ENCODE measurements around the gene UIMC1.

The UIMC1 gene

DNA sequence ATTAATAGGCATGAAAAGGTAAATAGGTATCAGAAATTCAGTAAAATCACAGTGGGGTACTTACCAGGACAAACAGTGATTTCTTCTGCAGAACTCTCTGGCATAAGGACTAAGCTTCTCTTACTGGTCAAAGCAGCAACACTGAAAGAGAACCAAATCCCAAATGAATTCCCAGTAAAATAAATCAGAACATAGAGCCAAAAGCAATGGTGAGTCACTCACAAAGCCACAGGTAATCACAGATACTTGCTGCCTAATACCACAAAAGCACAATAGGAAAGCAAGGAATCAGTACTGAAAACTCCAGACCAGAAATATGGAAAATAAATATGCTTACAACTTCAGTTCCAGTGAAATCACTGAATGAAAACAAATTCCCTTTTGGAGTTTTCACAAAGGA lies 50.7 kb downstream of the UIMC1 start:
- DNase-seq (ENCODE audit: low read depth in 1 of 2, low spot score in 1 of 2), result no peak

DNA sequence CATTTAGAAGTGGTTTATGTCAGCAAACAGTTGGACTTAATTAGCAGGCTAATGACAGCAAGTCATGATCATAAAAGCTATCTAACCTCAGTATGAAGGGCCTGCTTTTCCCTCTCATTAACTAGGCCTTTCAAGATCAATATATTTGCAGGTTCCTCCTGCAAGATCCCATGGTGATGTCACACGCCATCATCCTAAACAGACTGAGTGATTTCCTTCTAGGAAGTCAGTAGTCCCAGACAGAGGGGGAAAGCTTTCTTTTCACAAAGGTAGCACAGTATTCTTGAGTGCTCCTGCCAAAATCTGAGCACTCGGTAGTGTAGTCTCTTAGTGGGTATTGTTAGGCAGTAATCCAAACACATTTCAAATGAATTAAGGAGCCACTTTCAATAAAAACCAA lies 52.5 kb downstream of the UIMC1 start:
- DNase-seq (ENCODE audit: low read depth in 1 of 2, low spot score in 1 of 2), result no peak

DNA sequence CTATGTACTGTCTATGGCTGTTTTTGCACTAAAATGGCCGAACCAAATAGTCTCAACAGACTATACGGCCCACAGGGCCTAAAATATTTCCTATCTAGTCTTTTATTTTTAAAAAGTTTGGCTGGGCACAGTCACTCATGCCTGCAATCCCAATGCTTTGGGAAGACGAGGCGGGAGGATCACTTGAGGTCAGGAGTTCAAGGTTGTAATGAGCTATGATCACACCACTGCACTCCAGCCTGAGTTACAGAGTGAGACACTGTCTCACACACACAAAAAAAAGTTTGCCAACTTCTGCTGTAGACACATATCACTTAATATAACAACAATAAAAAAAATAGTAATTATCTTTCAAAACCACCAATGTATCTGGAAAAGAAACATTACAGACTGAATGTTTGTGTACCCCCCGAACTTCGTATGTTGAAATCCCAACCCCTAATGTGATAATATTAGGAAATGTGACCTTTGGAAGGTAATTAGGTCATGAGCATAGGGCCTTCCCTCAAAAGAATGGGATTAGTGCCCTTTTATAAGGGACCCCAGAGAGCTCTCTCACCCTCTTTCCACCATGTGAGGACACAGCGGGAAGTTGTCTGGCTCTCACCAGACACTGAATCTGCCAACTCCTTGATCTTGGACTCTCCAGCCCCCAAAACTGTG lies 53.9 kb downstream of the UIMC1 start:
- no peak for DNase-seq (ENCODE audit: low read depth in 1 of 2, low spot score in 1 of 2)

DNA sequence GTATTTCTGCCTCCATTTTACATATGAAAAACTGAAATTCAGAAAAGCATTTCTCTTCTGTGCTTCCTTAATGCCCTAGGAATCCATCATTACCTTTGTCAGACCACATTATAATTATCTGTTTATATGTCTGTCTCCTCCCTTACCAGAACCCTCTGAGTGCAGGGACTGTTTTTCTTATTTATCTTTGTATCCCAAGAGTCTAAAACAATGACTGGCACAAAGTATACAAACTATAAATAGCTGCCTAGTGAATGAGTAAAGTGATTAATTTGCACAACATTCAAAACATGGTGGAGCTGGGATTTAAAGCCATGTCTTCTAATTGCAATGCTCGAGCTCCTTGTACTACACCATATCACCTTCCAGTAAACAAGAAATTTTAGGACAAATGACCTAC lies 58.1 kb downstream of the UIMC1 start:
- DNase-seq (ENCODE audit: low read depth in 1 of 2, low spot score in 1 of 2), result no peak

DNA sequence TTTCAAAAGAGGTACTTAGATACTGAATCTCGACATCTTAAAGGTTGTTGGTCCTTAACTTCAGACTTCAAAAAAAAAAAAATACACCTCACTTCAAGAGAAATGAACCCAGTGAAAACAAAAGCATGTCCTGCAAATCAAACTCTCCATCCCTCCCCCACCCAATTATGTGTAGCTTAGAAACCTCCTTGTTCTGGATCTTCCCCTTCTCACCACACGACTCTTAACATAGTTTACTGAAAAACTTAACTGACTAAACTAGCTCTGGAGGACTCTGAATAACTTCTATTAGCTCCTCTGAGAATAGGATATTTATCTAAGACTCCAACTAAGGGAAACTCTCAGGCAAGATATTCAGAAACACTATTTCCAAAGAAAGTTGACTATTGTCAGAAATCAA lies 58.7 kb downstream of the UIMC1 start:
- DNase-seq (ENCODE audit: low read depth in 1 of 2, low spot score in 1 of 2), result no peak

DNA sequence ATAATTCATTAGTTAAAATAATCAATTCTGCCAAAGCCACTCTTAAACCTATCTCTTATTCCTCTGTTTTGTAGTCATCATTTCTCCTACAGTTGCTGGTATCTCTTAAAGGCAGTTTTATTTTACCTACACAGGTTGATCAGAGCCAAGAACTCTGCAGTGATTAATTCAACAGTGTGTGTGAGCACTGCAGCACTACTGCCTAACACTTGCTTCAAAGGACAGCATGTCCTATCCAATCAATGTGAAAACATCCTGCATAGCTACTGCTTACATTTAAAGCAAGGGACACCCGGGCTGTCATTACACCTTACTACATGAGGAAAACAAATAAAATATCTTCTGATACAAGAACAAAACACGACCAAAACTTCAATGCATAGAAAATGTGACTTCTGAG lies 62.3 kb downstream of the UIMC1 start:
- no peak for DNase-seq (ENCODE audit: low read depth in 1 of 2, low spot score in 1 of 2)

DNA sequence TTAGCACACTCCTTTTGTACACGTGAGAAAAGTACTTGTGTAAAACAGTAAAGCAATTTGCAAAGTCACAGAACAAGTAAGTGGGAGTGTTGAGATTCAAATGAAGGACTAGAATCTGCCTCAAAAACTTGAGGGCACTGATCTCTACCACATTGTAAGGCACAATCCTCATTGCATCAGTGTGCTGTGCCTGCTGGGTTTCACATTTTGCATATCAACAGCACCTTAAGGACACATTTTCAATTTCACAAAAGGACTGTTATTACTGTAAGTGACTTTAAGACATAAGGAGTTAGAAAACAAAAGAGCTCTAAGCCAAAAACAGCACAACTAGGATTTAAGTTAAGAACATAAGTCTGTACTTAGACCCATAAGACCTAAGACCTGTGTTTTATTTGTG lies 62.8 kb downstream of the UIMC1 start:
- DNase-seq (ENCODE audit: low read depth in 1 of 2, low spot score in 1 of 2), result no peak

DNA sequence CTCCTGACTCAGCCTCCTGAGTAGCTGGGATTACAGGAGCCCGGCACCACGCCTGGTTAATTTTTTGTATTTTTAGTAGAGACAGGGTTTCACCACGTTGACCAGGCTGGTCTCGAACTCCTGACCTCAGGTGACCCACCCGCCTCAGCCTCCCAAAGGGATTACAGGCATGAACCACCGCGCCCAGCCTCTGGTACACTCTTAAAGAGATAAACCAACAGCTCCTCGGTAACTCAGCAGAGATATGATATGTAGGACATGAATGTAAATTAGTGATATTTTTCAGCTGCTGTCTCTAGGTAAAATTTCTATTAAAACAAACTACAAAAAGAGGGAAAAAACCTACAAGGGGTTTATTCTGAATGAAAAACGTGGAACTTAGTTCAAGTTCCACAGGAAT lies 64.6 kb downstream of the UIMC1 start:
- no peak for DNase-seq (ENCODE audit: low read depth in 1 of 2, low spot score in 1 of 2)

DNA sequence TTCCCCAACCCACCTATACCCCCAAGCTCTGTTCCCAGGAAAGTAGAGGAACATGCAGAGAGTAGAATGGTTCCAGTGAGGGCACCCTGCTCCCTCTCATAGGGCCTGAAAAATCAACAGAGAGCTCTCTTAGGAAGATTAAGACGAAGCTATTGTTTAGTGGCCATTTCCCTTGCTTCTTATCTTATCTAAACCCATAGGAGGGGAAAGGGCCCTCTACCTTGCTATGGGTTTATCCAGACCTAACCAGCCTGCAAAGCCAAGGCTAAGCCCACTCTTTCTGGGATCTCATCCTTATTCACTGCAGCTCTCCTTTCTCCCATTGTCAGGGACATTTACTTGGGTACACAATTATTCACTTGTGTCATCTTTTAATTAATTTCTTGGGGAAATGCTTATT lies 68.1 kb downstream of the UIMC1 start:
- no peak for DNase-seq (ENCODE audit: low read depth in 1 of 2, low spot score in 1 of 2)

DNA sequence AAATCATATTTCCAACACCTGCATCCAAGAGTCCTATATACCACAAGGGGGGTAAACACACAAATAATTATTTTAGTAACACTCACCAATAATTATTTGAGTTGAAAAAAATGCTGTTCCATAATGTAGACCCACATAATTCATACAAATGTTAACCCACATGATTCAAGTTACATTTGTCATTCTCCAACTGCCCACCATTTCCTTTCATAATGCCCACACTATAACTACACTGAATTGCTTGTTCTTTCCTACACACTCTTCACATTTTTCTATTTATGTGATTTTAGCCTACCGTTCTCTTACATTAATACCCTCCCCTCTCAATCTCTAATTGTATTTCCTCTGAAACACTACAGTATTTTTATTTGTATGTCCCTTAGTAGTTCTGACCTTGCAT lies 71.6 kb downstream of the UIMC1 start:
- DNase-seq (ENCODE audit: low read depth in 1 of 2, low spot score in 1 of 2), result no peak

DNA sequence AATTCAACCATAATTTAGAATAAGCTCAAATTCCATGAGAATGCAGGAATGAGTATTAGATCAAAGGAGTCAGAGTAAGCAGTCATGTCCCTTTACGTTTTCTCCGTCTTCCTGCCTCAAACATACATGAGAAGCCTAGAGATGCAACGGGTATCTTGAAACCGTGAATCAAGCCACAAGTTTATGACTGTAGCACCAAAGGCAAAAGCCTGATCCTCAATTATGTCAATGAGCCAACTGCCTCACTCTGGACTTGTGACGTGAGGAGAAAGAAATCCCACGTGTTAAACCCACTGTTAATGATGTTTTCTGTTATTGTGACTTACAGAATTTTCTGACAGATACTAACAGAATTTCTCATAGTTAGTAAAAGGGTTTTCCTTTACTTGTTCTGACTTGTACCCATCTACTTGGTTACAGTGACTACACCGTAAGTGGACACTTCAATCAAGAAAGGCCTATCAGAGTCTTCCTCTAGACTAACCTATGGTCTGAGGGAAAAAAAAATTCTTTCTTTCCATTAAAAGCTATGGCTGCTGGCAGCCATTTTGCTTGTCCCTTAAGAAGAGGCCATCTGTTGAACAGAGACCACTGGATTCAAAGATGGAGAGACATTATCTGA lies 72.2 kb downstream of the UIMC1 start:
- no peak for DNase-seq (ENCODE audit: low read depth in 1 of 2, low spot score in 1 of 2)

DNA sequence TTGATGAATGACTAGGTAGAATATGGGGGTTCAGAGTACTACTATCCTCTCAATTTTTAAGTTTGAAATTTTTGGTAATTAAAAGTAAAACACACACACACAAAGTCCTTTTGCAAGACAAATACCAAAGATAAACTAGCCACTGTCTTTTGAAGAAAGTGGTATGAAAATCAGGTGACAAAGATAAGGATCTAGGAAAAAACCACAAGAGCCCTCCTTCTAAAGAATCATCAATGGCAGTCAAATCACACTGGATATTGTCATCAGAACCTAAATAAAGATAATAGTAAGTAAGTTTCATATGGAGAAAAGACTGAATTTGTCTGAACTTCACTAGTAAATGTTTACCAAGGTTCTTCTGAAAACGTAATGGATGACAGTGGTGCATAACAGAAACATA lies 76.9 kb downstream of the UIMC1 start:
- no peak for DNase-seq (ENCODE audit: low read depth in 1 of 2, low spot score in 1 of 2)

DNA sequence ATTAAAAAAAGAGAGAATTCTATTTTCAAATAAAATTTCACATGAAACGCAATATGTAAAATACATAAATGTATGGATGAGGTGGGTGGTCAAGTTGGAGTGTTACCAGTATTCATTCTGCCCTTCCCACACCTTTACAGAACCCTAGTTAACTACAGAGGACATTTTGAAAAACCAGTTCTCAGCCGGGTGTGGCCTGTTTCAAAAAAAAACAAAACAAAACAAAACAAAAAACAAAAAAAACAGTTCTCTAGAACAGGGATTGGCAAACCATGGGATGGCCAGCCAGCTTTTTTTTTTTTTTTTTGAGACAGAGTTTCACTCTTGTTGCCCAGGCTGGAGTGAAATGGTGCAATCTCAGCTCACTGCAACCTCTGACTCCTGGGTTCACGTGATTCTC lies 79.0 kb downstream of the UIMC1 start:
- DNase-seq (ENCODE audit: low read depth in 1 of 2, low spot score in 1 of 2), result no peak

DNA sequence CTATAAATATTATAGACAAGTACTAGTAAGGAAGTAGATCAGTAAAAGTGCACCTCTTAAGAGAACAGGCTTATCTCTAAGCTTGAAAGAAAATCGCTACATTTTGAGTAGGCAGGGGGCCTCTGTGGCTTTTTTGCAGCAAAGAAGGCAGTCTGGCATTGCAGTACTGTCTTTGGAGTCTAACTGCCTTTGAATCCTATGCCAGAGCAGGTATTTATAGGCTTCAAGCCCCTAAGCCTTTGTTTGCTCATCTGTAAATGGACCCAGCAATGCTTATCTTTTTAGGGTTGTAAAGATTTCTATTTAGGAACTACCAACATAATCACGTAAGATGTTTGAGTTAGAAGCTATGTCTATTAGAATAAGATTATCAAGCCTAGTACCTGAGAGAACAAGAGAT lies 83.8 kb downstream of the UIMC1 start:
- no peak for DNase-seq (ENCODE audit: low read depth in 1 of 2, low spot score in 1 of 2)

DNA sequence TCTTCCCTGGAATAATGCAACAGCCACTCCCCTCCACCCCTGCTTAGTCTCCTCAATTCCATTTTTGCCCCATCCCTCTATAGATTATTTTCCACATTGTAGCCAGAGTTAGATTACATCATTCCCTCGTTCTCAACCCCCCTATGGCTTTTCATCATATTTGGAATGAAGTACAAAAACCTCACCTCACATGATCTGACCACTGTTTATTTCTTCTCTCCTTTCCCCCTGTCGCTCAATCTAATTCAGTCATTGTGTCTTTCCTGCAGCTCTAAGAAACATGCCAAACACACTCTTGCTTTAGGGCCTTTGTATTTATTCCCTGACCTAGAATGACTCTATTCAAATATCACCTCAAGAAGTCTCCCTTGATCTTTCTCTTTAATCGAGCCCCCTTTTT lies 84.9 kb downstream of the UIMC1 start:
- DNase-seq (ENCODE audit: low read depth in 1 of 2, low spot score in 1 of 2), result no peak

DNA sequence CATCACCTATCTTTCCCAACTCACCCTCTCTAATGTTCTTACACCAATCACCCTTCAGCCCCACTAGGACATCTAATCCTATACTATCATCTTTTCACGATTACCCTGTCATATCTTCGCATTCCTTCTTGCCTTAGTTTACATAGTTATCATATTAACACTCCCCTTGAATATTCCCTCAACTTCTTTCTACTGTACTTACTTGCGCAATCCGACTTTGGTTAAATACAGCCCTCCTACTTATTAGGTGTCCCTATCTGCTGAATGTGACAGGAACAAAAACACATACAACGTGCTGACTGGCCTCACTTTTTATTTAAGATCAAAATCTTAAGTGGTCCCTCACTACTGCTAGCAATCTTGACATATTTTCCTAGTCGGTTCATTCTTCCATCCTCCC lies 88.0 kb downstream of the UIMC1 start:
- no peak for DNase-seq (ENCODE audit: low read depth in 1 of 2, low spot score in 1 of 2)

DNA sequence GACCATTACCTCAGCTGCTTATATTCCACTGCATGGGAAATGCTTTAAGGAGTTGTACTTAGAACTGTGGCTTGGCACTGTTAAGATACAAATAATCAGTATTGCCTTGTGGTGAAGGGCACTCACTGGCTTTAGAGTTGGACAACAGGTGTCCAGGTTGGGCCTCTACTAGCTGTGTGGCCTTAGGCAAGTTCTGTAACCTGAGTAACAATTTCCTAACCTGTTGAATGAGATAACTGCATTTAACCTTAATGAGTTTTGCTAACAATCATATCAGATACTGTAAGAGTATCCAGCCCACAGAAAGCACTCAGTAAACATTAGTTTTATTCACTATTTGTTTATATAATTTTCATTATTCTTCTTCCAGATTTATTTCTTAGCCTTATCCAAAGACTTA lies 90.2 kb downstream of the UIMC1 start:
- DNase-seq (ENCODE audit: low read depth in 1 of 2, low spot score in 1 of 2), result no peak

DNA sequence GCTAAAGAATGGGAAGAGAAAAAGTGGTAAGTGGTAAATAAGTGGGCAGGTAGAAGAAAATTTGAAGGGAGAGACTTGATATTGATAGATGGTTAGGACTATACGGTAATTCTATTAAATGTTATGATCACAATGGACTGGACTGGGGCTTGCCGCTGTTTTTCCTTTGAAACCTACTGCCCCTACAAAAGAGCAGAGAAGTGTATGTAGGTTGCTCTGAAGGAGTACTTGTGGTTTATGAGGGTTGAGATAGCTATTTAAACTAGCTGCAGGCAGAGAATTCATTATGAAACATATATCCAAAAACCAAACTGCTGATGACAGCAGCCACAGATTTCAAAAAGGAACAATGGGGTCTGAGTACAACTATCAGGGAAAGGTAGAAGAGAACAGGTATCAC lies 90.7 kb downstream of the UIMC1 start:
- DNase-seq (ENCODE audit: low read depth in 1 of 2, low spot score in 1 of 2), result no peak

DNA sequence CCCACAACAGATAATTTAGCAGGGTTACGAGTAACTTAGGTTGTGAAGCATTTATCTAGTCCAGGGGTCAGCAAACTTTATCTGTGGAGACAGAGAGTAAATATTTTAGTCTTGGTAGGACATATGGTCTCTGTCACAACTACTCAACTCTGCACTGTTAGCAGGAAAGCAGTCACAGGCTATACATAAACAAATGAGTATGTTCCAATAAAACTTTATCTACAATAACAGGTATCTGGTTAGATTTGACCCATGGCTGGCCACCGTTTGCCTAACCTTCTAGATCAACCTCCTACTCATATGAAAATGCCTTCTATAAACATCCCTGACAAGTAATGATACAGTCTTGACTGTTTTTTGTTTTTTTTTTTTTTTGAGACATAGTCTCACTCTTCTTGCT lies 94.5 kb downstream of the UIMC1 start:
- no peak for DNase-seq (ENCODE audit: low read depth in 1 of 2, low spot score in 1 of 2)

DNA sequence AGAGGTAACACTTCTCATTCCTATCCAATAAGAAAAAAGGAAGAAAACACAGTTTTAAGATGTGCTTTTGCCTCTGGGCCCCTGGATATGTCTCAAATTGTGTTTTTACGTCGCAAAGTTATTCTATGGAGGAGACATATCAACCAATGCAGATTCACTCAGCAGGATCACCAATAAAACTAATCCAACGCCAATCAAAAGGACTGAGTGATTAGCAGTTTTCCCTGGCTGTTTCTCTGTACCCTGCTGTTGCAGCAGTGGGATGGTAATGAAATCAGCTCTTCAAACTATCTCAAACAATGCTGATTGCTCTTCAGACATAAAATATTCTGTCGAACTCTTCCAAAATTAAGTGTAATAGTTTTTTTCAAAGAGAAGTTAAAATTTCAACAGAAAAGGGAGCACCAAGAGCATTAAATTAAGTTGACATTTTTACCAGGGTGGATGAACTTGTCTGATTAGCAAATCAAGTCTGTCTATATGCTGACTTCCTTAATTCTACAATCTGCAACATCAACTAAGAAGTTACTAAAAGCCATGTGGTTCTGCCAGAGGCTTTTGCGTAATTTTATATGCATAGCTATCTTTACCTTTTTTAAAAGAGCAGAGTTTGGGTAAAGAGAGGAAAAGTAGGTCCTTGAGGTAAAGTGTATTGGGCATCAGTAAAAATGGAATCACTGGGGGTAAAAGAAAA lies 97.8 kb downstream of the UIMC1 start:
- no peak for DNase-seq (ENCODE audit: low read depth in 1 of 2, low spot score in 1 of 2)

DNA sequence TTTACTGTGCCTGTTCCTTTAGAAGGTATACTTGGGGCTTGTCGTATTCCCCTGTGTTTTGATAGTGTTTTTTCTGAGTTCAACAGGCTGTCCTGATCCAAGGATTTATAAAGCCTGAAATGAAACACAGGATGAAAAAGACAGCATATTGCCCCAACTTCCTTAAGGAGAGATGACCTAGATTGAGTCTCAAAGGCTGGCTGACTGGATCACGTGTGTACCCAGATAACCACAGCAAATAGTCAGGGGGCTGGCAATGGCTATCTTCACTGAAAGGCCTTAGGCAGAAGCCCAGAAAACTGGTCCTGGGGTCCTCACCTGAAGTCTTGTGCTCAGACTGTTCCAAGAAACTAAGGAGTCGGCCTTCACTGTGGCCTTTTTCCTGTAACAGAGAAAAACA lies 99.8 kb downstream of the UIMC1 start:
- DNase-seq (ENCODE audit: low read depth in 1 of 2, low spot score in 1 of 2), result no peak

DNA sequence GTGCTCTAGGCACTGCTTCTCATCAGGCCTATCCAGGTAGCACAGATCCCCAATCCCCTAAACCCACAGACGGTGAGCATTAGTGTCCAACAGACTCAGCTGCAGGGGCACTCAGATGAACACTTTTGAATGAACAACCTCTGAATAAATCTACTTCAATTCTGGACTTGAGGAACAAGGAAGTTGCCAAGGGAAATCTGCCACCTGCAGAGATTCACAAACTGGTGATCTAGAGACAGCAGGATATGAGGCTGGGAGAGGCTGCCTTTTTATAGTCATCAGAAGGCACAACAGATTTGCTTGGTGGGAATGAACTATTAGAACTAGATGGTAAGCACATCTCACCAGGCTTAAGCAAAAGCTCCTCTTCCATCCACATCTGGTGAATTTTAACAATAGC lies 100.5 kb downstream of the UIMC1 start:
- no peak for DNase-seq (ENCODE audit: low read depth in 1 of 2, low spot score in 1 of 2)

DNA sequence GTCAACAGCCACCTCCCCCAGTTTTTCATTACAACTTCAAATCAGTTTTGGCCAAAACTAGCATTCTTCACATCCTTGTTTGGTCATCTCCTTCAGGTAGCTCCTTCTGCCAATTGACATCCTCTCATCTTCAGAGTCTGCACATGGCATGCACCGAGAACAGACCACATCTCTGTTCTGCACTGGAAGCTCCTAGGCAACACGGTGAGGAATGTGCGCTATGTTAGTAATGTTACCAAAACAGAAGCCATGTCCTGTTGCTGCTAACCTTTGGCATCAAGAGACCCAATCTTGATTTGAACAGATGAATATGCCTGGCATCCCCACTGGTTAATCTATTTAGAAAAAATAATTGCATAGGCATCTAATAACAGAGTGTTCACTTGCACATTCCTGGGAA lies 102.3 kb downstream of the UIMC1 start:
- no peak for DNase-seq (ENCODE audit: low read depth in 1 of 2, low spot score in 1 of 2)

All from stimulated activated CD4-positive, alpha-beta T cell treated with anti-CD3 and anti-CD28 coated beads, Interleukin-15, amount 100 ng/mL, for 1 hour (primary cell).